Aorta (tissue), 5 donors: ENCODE data around the gene TSPEAR. TPM values are rescaled to one million over a fixed set of nuclear protein-coding genes. Genes with fewer than 3 reads are reported as not detected.
"Not testable (repeated sequence)": the region's sequence is repeated elsewhere in the genome, so short reads cannot be mapped to it uniquely, and the experiment has no call there.

Experiments used
- ATAC-seq: fragments of 200-7000 bp; cut with Tn5 transposase; one replicate; pipeline ENCODE4 v1.9.1; 2022; ENCODE audit warnings: moderate library complexity; ENCODE audit not compliant: low FRiP score
- DNase-seq, 2 donors: peaks; one replicate each; pipeline ENCODE4 v3.0.0-alpha.2; 2020
- H3K27ac ChIP-seq, 2 donors: one replicate each; pipeline ENCODE4 v1.5.1; 2013; ENCODE audit warnings: low read length in 2 of 2, mild to moderate bottlenecking in 2 of 2, moderate library complexity in 2 of 2, control low read depth in 1 of 2, inconsistent platforms in 1 of 2, low read depth in 1 of 2
- H3K27me3 ChIP-seq, 2 donors: one replicate each; pipeline ENCODE4 v1.6.1; 2013; ENCODE audit warnings: control low read depth in 1 of 2, low read length in 1 of 2, mild to moderate bottlenecking in 1 of 2, moderate library complexity in 1 of 2; ENCODE audit not compliant: insufficient read depth in 2 of 2, control insufficient read depth in 1 of 2
- H3K36me3 ChIP-seq, 2 donors: one replicate each; pipeline ENCODE4 v1.6.1; 2013; ENCODE audit warnings: control low read depth in 1 of 2, low read length in 1 of 2, mild to moderate bottlenecking in 1 of 2; ENCODE audit not compliant: insufficient read depth in 2 of 2, control insufficient read depth in 1 of 2
- H3K4me1 ChIP-seq, 2 donors: one replicate each; pipeline ENCODE4 v1.6.1; 2013; ENCODE audit warnings: low read length in 2 of 2, control low read depth in 1 of 2, mild to moderate bottlenecking in 1 of 2, moderate library complexity in 1 of 2; ENCODE audit not compliant: insufficient read depth in 2 of 2, control insufficient read depth in 1 of 2
- H3K4me3 ChIP-seq, 2 donors: one replicate each; pipeline ENCODE4 v1.5.1; 2013; ENCODE audit warnings: low read length in 2 of 2, control low read depth in 1 of 2, mild to moderate bottlenecking in 1 of 2
- H3K9me3 ChIP-seq: one replicate; pipeline ENCODE4 v1.6.1; 2013; ENCODE audit warnings: mild to moderate bottlenecking, low read length; ENCODE audit not compliant: control insufficient read depth
- WGBS, 2 donors: extraction: QIAGEN DNeasy Blood & Tissue Kit; methylation state at CpG; one replicate each; pipeline ENCODE4 v1.1.7; 2013; 5-methylcytosine and 5-hydroxymethylcytosine counted together
- intact Hi-C, 2 donors: fragments of 100-400 bp; cut with DNase I; formaldehyde crosslinking; loops; one replicate each; pipeline versions ENCODE4 v1.14.2 to v1.15.0; 2022
- polyA plus RNA-seq, 2 donors: library from polyadenylated mRNA; stranded (reverse); fragments of 200-250 nt; gene quantifications; one replicate each; pipeline ENCODE4 v1.2.3, GENCODE V29; 2013
- total RNA-seq, 2 donors: library from RNA; stranded (reverse); fragmentation: NEBNext Ultra II Directional; extraction: Animal tissue kit (Norgen Biotek cat#: 25700); gene quantifications; one replicate each; pipeline ENCODE4 v1.2.1, GENCODE V29; 2021
- donor health status: healthy with polysubstance abuse.
- donor health status: Bipolar disorder and iron deficiency.
- donor health status: DM: no; HTN: no; CAD: no.
- donor health status: DM: no; HTN: no; CAD: no.
- donor health status: DM: yes; HTN: yes; CAD: no.

Gene TSPEAR
- total and polyA plus RNA-seq, 4 donors: not detected

- H3K4me1 ChIP-seq: no peaks in the 10 kb centered on the region
- DNase-seq (no peak), ATAC-seq (no peak)
- H3K27me3 ChIP-seq: no peaks in the 10 kb centered on the region
- no peaks in the 10 kb centered on the region for H3K36me3 ChIP-seq
- H3K27ac ChIP-seq: no peak overlapping the region
- WGBS, 2 donors: 80 to 84% methylated on average over 27 of the region's 27 CpGs
- intact Hi-C loops: no loop called here
- H3K4me3 ChIP-seq: no peak overlapping the region
- H3K9me3 ChIP-seq: peaks cover 2% of the 10 kb centered on the region
Observed at GRCh38 chr21:44568667-44569556, 142.5 kb downstream of the TSPEAR start.

GRCh38 chr21:44568261-44568660, 143.1 kb downstream of the TSPEAR start:
- WGBS, 2 donors: 84 to 88% methylated on average over 12 of the region's 12 CpGs
- intact Hi-C loops: no loop called here
- Histone ChIP-seq H3K27ac (no peak overlapping the region), H3K27me3 (no peaks in the 10 kb centered on the region), H3K9me3 (peaks cover 2% of the 10 kb centered on the region), H3K36me3 (no peaks in the 10 kb centered on the region), H3K4me1 (no peaks in the 10 kb centered on the region), H3K4me3 (no peak overlapping the region)
- no peak for ATAC-seq
- no peak for DNase-seq

DNA sequence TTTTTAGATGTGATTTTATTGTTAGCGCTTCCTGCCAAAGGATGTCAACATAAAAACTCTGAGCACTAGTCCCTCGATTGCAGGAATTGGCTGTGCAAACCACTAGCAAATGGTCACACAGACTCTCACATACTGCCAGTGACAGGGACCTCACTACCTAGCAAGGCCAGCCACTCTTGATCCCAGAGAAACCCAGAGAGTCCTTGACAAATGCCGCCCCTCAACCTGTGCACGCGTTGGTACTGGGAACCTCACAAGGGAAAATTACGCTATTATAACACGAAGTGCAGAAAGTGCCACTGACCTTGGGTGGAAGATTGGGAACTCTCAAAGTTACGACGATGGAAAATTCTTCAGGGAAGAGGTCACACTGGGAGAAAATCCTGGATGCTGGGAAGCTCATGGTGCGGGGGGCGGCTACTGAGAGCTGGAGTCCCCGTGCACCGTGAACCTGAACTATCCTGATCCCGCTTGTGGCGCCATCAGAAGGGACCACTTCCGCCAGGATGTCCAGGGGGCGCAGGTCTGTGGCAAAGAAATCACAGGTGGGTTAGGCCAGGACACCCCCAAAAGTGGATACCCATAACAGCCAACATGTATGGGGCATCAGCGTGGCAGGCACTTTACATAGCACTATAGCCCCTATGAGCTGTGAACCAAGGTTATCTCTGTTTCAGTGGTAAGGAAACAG, 143.7 kb downstream of the TSPEAR start:
- Histone ChIP-seq H3K4me1 (no peaks in the 10 kb centered on the region), H3K27ac (no peak overlapping the region), H3K27me3 (no peaks in the 10 kb centered on the region), H3K4me3 (no peak overlapping the region), H3K36me3 (no peaks in the 10 kb centered on the region), H3K9me3 (peaks cover 2% of the 10 kb centered on the region)
- DNase-seq (no peak), ATAC-seq (no peak)
- WGBS, 2 donors: 94 to 95% methylated on average over 18 of the region's 18 CpGs
- intact Hi-C loops: no loop called here

- DNase-seq: no peak
- no peak for ATAC-seq
- Histone ChIP-seq H3K9me3 (peaks cover 2% of the 10 kb centered on the region), H3K36me3 (no peaks in the 10 kb centered on the region), H3K27ac (no peak overlapping the region), H3K27me3 (no peaks in the 10 kb centered on the region), H3K4me1 (no peaks in the 10 kb centered on the region), H3K4me3 (no peak overlapping the region)
- WGBS, 2 donors: 49 to 56% methylated on average over 1 of the region's 1 CpG
- intact Hi-C loops: no loop called here
Observed at GRCh38 chr21:44566403-44566802, 145.0 kb downstream of the TSPEAR start.

DNA sequence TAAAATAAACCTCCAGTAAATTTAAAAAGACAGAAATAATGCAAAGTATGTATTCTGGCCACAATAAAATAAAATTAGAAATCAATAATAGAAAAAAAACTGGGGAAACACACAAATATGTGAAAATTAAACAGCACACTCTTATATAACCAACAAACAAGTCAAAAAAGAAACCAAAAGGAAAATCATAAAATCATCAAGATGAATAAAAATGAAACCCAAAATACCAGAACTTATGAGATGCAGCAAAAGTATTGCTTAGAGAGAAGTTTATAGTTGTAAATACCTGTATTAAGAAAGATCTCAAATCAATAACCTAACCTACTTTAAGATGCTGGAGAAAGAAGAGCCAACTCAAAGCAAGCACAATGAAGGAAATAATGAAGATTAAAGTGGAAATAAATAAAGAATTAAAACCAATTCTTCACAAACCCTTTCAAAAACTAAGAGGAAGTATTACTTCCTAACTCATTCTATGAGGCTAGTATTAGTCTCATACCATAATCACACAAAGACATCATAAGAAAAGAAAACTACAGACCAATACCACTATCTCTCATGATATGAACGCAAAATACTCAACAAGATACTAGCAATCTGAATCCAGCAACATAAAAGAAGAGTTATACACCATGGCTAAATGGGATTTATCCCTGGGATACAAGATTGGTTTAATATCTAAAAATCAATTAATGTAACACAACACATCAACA, 146.3 kb downstream of the TSPEAR start:
- 0 to 40% methylated on average over 1 of the region's 1 CpG for WGBS, 2 donors
- no peak overlapping the region for H3K27ac ChIP-seq

GRCh38 chr21:44564099-44564498, 147.3 kb downstream of the TSPEAR start:
- Histone ChIP-seq H3K9me3 (no peaks in the 10 kb centered on the region), H3K27me3 (no peaks in the 10 kb centered on the region), H3K27ac (no peak overlapping the region), H3K4me3 (no peak overlapping the region), H3K36me3 (no peaks in the 10 kb centered on the region), H3K4me1 (no peaks in the 10 kb centered on the region)
- DNase-seq: no peak
- intact Hi-C loops: no loop called here
- no peak for ATAC-seq
- WGBS, 2 donors: 96 to 98% methylated on average over 1 of the region's 1 CpG

More for the DNA sequence above, 146.3 kb downstream of the TSPEAR start:
- ATAC-seq (no peak), DNase-seq (no peak)
- Histone ChIP-seq H3K27me3 (no peaks in the 10 kb centered on the region), H3K4me3 (no peak overlapping the region), H3K9me3 (no peaks in the 10 kb centered on the region), H3K4me1 (no peaks in the 10 kb centered on the region), H3K36me3 (no peaks in the 10 kb centered on the region)
- intact Hi-C loops: no loop called here

DNA sequence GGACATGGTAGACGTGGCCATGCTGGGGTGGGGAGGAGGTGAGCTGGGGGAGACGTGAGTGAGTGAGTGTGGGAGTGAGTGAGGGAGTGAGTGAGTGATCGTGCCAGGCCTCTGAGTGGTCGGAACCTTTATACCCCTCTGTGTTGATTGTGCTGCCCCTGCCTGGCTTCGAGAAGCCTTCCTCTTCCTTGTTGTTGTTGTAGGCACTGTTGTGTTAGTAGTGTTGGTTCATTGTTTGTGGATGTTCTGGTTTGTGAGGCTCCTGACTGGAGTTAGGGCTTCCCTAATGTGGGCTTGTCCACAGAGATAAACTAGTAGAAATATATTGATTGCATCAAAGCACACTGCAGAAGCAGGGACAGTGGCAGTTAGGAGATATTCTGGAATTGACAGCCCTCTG, 152.7 kb downstream of the TSPEAR start, which contains the start of gene KRTAP10-3:
Gene KRTAP10-3 (minus strand): TSS at position 101 of the 400 bp plus-strand sequence. CDS start 80 bp downstream, at position 21.
- Histone ChIP-seq H3K9me3 (no peaks in the 10 kb centered on the region), H3K27ac (no peak within 1 kb of the TSS), H3K4me3 (no peak within 1 kb of the TSS), H3K36me3 (no peaks in the 10 kb centered on the region), H3K4me1 (no peaks in the 10 kb centered on the region), H3K27me3 (no peaks in the 10 kb centered on the region)
- ATAC-seq: no peak
- WGBS, 2 donors: 74 to 78% methylated on average over 5 of the region's 5 CpGs
- no peak for DNase-seq
- intact Hi-C loops: no loop called here

GRCh38 chr21:44558329-44558675, 153.1 kb downstream of the TSPEAR start:
- H3K27ac ChIP-seq, H3K27me3 ChIP-seq, H3K4me3 ChIP-seq, H3K4me1 ChIP-seq, DNase-seq, ATAC-seq, intact Hi-C loops, H3K36me3 ChIP-seq, H3K9me3 ChIP-seq: not testable (repeated sequence)
- 69 to 70% methylated on average over 9 to 10 of the region's 10 CpGs for WGBS, 2 donors
